Measurements from ENCODE around the gene SCFD1.
"Not testable (repeated sequence)": the region's sequence is repeated elsewhere in the genome, so short reads cannot be mapped to it uniquely, and the experiment has no call there.

Gene SCFD1

DNA sequence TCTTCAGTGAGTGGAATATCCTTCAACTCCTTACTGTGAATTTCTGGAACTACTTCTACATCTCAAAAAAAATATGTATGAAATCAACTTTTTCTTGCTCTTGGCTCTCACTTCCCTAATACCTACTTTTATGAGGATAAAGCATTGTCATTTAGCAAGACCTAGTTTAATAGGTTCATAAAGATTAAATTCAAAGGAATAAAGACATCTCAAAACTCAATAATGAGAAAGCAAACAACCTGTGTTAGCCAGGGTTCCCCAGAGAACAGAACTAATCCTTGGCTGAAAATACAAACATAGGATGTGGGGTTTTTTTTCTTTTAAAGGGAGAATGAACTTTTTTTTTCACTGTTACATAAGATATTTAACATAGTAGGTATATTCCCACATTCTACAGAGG lies 57.9 kb downstream of the SCFD1 start:
- DNase-seq, result no peak

- not testable (repeated sequence) for DNase-seq
These were observed 58.7 kb downstream of the SCFD1 start for GRCh38 chr14:30680776-30681175.

DNA sequence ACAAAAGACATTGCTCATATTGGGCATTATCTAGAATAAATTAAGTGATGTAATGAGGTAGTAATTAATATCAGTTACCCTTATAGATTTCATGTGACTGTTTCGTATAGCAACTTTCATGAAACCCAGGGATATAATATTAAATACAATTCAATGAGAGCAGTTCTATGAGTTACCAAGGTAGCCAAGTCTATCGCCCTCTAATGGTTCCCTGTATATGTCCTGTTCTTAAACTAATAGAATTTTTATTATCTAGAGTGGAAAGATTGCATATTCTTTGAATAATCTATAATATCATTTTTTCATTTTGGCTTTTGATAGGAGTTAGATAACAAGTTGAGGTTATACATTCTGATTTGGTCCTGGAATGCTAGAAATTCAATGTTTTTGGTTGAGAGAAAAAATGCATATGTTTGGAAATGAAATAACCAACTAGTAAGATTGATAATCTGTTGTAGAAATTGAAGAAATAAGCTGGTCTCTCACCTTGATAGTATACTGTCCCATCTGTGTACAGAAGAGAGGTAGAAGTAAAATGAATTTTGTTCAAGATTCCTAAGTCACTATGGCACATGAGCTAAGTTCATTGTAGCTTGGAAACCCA lies 59.7 kb downstream of the SCFD1 start:
- DNase-seq, result no peak

- not testable (repeated sequence) for DNase-seq
These were observed 68.6 kb downstream of the SCFD1 start for GRCh38 chr14:30690487-30691355.

- no peak for DNase-seq
These were observed 69.8 kb downstream of the SCFD1 start for GRCh38 chr14:30691751-30692398.

DNA sequence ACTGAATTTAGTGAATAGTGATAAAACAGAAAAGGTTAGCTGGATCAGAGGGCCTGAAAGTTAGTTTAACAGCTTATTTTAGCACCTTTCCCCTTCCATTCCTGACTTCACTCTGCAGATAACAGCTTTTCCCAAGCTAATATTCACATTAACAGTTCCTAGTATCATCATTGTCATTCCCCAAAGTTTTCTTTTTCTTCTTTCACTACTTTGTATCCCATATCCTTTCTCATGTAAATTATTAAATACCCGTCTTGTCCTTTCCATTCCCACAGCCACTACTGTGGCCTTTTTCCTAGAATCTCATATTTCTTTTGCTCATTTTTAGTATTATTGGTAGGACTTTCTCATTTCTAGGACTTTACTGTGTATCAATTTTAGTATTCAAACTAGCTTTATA lies 70.5 kb downstream of the SCFD1 start:
- no peak for DNase-seq

DNA sequence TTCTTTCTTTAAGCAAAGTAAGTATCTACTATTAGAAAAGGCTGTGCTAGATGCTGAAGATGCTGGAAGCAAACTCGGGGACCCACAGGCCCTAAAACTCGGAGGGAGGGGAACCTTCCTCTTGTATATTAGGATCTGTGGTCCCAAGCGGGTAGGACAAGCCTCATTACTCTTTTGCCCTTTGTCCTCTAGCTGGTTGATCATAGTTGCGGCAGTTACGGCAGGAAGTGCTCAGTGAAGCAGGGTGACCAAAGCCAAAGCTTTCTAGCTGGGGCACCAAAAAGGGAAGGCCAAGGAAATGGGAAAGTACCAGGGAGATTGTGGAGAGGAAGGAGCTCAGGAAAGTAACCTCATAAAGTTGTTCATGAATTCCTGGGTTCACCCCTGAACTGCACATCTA lies 76.3 kb downstream of the SCFD1 start:
- no peak for DNase-seq

- no peak for DNase-seq
These were observed 84.6 kb downstream of the SCFD1 start for GRCh38 chr14:30706704-30707103.

GRCh38 chr14:30708157-30708556 lies 86.0 kb downstream of the SCFD1 start:
- no peak for DNase-seq

DNA sequence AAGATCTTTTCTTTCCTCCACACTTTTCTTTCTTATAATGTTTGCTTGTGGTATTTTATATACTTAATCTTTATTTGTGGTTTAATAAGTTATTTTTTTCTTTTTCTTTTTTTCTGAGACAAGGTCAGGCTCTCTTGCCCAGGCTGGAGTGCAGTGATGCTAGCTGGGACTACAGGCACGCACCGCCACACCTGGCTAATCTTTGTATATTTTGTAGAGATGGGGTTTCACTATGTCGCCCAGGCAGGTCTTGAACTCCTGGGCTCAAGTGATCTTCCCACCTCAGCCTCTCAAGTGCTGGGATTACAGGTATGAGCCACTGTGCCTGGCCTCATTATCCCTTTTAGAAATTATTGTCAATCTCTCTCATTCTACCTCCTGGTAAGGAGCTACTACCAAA lies 87.1 kb downstream of the SCFD1 start:
- DNase-seq, result no peak

DNA sequence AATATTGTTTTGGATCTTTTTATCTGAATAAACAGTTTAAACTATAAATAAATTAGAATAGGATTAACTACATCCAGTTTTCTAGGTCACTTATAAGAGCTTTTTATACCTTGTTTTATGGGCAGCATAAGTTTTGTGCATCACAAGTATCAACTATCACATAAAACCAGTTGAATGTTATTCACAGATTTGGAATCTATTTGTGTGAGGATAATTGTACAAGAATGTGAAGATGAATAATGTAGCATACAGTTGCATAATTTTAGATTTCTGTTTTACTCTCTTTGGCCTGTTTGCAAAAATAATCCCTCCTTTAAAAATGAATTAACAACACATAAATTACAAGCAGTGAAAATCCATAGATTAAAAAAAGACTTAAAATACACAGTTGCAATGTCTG lies 88.8 kb downstream of the SCFD1 start:
- DNase-seq, result no peak

GRCh38 chr14:30719137-30719536 lies 97.0 kb downstream of the SCFD1 start:
- DNase-seq, result no peak

GRCh38 chr14:30725763-30726162 lies 103.6 kb downstream of the SCFD1 start:
- DNase-seq, result no peak

- no peak for DNase-seq
These were observed 106.4 kb downstream of the SCFD1 start for GRCh38 chr14:30728471-30728870.

DNA sequence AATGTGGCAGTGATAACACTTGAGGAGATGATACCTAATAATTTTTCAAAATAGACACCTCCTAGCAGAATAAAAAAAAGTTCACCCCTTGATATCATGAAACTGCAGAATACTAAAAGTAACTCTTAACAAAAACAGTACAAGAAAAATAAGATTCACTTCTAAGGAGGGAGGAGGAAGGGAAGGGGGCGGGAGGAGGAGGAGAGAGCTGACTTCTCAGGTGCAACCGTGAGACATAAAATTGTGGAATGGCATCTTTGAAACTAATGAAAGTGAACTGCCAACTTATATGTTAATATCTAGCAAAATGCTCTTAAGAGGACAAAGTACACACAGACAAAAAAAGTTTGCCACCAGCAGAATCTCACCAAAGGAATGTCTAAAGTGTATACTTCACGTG lies 115.8 kb downstream of the SCFD1 start:
- DNase-seq, result no peak

GRCh38 chr14:30738978-30739377 lies 116.9 kb downstream of the SCFD1 start:
- no peak for DNase-seq

GRCh38 chr14:30748343-30748742 lies 126.2 kb downstream of the SCFD1 start:
- no peak for DNase-seq

- DNase-seq, result no peak
These were observed 129.7 kb downstream of the SCFD1 start for GRCh38 chr14:30751646-30752416.

GRCh38 chr14:30753452-30753851 lies 131.3 kb downstream of the SCFD1 start:
- DNase-seq, result no peak

DNA sequence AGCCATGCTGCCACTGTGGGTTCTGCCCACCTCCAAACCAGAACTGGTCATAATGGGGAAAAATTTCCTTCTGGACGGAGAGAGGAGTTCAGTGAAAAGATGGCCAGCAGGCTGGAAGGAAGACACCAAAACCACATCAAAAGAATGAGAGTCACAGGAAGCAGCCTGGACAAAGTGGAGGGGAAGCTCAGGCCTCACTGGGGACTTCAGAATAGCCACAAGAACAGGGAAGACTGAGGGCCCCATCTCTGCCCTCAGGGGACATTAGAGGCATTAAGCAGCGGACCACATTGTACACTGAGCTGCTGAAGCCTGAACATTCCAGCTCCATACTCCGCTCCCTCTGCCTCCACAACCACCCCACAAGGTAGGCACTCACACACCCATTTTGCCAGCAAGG lies 132.7 kb downstream of the SCFD1 start:
- DNase-seq, result no peak

- DNase-seq, result no peak
These were observed 134.5 kb downstream of the SCFD1 start for GRCh38 chr14:30756594-30756993.

- DNase-seq, result no peak
These were observed 135.0 kb downstream of the SCFD1 start for GRCh38 chr14:30757082-30757481.
